DOHH2 (cell line): ENCODE data around the gene ADRA2B.

ENCODE experiments used
- CTCF ChIP-seq: fragments of 200-600 bp; sonication (generic); IDR thresholded peaks from one replicate; pipeline ENCODE4 v1.5.1; 2014; ENCODE audit warnings: antibody characterized with exemption, mild to moderate bottlenecking, low read depth, low read length; ENCODE audit not compliant: poor library complexity, severe bottlenecking
- EZH2phosphoT487 ChIP-seq: fragments of 200-600 bp; sonication (generic); IDR thresholded peaks from 2 replicates; pipeline ENCODE4 v1.6.1; 2017; ENCODE audit warnings: borderline replicate concordance, mild to moderate bottlenecking, antibody characterized with exemption, low read length, moderate library complexity, mixed read lengths

- TF ChIP-seq CTCF, result no peak
- TF ChIP-seq EZH2phosphoT487, result no peak
Observed at GRCh38 chr2:96097951-96098823, 18.2 kb downstream of the ADRA2B start.
